SU-DHL-6 (cell line): Measurements from ENCODE around the gene ANGPTL7.

Experiments used
- CTCF ChIP-seq: fragments of 200-600 bp; sonication (generic); IDR thresholded peaks from one replicate; pipeline ENCODE4 v1.5.1; 2017; ENCODE audit warnings: antibody characterized with exemption, mild to moderate bottlenecking, low read length, moderate library complexity; ENCODE audit not compliant: insufficient read depth, poor library complexity, severe bottlenecking
- EZH2phosphoT487 ChIP-seq: fragments of 200-600 bp; sonication (generic), shearing (Covaris generic); conservative IDR thresholded peaks from 2 replicates; pipeline ENCODE4 v1.6.1; 2018; ENCODE audit warnings: mild to moderate bottlenecking, antibody characterized with exemption, low read length, moderate library complexity, mixed read lengths

- no peak for TF ChIP-seq CTCF
- no peak for TF ChIP-seq EZH2phosphoT487
Observed at GRCh38 chr1:11151114-11151513, 38.0 kb upstream of the ANGPTL7 start.
